Panc1 (cell line): ENCODE measurements around the gene MYEOV.

Experiments used
- CTCF ChIP-seq: fragments of 450-650 bp; IDR thresholded peaks from 2 replicates; pipeline ENCODE4 v1.5.1; 2017; ENCODE audit warnings: mild to moderate bottlenecking
- REST ChIP-seq, 2 experiments: IDR thresholded peaks; 2 replicates each; pipeline ENCODE4 v1.6.1; 2011 to 2012; ENCODE audit warnings: low read depth in 2 of 2, control low read depth in 1 of 2, low read length in 1 of 2, mild to moderate bottlenecking in 1 of 2, moderate library complexity in 1 of 2; ENCODE audit not compliant: insufficient read depth in 1 of 2
- SIN3A ChIP-seq: IDR thresholded peaks from 2 replicates; pipeline ENCODE4 v1.6.1; 2012; ENCODE audit warnings: low read depth, mild to moderate bottlenecking, low read length, moderate library complexity, borderline replicate concordance; ENCODE audit not compliant: insufficient read depth
- TCF7L2 ChIP-seq: IDR thresholded peaks from 2 replicates; pipeline ENCODE4 v1.6.1; 2011; ENCODE audit warnings: mild to moderate bottlenecking, low read depth, low read length, inconsistent platforms

GRCh38 chr11:69277074-69277809 is 16.7 kb upstream of the MYEOV start:
- no peak for TF ChIP-seq CTCF
- no peak for TF ChIP-seq REST (IDR thresholded peaks at IDR 0.05; ENCODE audit: insufficient read depth in 1 of 2, low read depth in 2 of 2, low read length in 1 of 2)
- TF ChIP-seq SIN3A: no peak
- no peak for TF ChIP-seq TCF7L2
